Pancreas (tissue), 10 donors: Measurements from ENCODE around the gene SLC4A7. TPM values are rescaled to one million over a fixed set of nuclear protein-coding genes. Genes with fewer than 3 reads are reported as not detected.

ENCODE experiments used
- ATAC-seq, 4 donors: fragments of 200-7000 bp; cut with Tn5 transposase; one replicate each; pipeline versions ENCODE4 v1.8.0 to v1.9.1; 2020; ENCODE audit warnings: mild to moderate bottlenecking in 4 of 4, moderate library complexity in 4 of 4
- DNase-seq, 6 donors: peaks; one replicate each; pipeline ENCODE4 v3.0.0-alpha.2; 2020
- FAIRE-seq: peaks from 2 replicates; lab custom pipeline; 2012; peaks lifted over from hg19 to GRCh38; lab: Jason Lieb, UNC
- H3K27ac ChIP-seq, 4 donors: fragments of 200-600 bp; sonication (generic); 1 replicate in 3 of 4; 2 replicates in 1 of 4; pipeline versions ENCODE4 v1.5.0 to v1.8.0; 2020
- H3K27me3 ChIP-seq, 4 donors: fragments of 200-600 bp; one replicate each; pipeline ENCODE4 v1.8.0; 2021
- H3K36me3 ChIP-seq, 3 donors: fragments of 200-600 bp; sonication (generic) in 1 of 3; one replicate each; pipeline versions ENCODE4 v1.5.0 to v1.8.0; 2020 to 2021
- H3K4me1 ChIP-seq, 3 donors: fragments of 200-600 bp; one replicate each; pipeline ENCODE4 v1.8.0; 2021
- H3K4me3 ChIP-seq, 4 donors: fragments of 200-600 bp; sonication (generic) in 2 of 4; one replicate each; pipeline versions ENCODE4 v1.5.0 to v1.8.0; 2020 to 2021
- H3K9me3 ChIP-seq, 4 donors: fragments of 200-600 bp; one replicate each; pipeline ENCODE4 v1.8.0; 2021
- WGBS, 2 donors: extraction: QIAGEN DNeasy Blood & Tissue Kit; methylation state at CpG; one replicate each; pipeline ENCODE4 v1.1.7; 2013; 5-methylcytosine and 5-hydroxymethylcytosine counted together
- intact Hi-C, 3 donors: fragments of 100-400 bp; cut with DNase I; formaldehyde crosslinking; loops; one replicate each; pipeline versions ENCODE4 v1.11.1 to v1.14.2; 2022
- polyA plus RNA-seq, 2 donors: library from polyadenylated mRNA; stranded (reverse); fragments of 200-250 nt; gene quantifications; one replicate each; pipeline ENCODE4 v1.2.3, GENCODE V29; 2013
- total RNA-seq, 6 donors: library from RNA; stranded (reverse); fragmentation: NEBNext Ultra II Directional in 4 of 6; extraction: Animal tissue kit (Norgen Biotek cat#: 25700) in 4 of 6; gene quantifications; one replicate each; pipeline versions ENCODE4 v1.2.1 to v1.2.4, GENCODE V29; 2021 to 2023
- TF ChIP-seq, protein P1 (sequence below), 4 donors: fragments of 200-600 bp; sonication (generic) in 3 of 4; IDR thresholded peaks; one replicate each; pipeline versions ENCODE4 v1.5.0 to v1.8.0; 2021; ENCODE audit warnings: antibody characterized with exemption in 4 of 4
- donor health status: healthy with polysubstance abuse.
- donor health status: DM: no; HTN: no; CAD: no; lungs with moderate emphysema.
- donor health status: DM: no; HTN: no; CAD: no.
- donor health status: control.
- donor health status: control.
- donor health status: Bipolar disorder and iron deficiency.
- donor health status: DM: yes; HTN: yes; CAD: no.
- donor health status: DM: no; HTN: no; CAD: no.
- donor health status: DM: no; HTN: no; CAD: no.
- donor health status: DM: yes; HTN: yes; CAD: no.

Gene SLC4A7
- total and polyA plus RNA-seq, 8 donors, result 1.4 to 11.1 (median 3.7) TPM

GRCh38 chr3:27358372-27358771 is 125.8 kb downstream of the SLC4A7 start:
- no peaks in the 10 kb centered on the region for H3K36me3 ChIP-seq
- no peaks in the 10 kb centered on the region for H3K27me3 ChIP-seq
- ATAC-seq (peak in 3 of 4 donors; percentile 9 to 34 (median 21)), FAIRE-seq (no peak), DNase-seq (no peak)
- H3K27ac ChIP-seq, result peak overlapping the region in 1 of 4 donors; percentile 21
- 34 to 36% methylated on average over 3 of the region's 3 CpGs for WGBS, 2 donors
- TF ChIP-seq, protein P1, sequence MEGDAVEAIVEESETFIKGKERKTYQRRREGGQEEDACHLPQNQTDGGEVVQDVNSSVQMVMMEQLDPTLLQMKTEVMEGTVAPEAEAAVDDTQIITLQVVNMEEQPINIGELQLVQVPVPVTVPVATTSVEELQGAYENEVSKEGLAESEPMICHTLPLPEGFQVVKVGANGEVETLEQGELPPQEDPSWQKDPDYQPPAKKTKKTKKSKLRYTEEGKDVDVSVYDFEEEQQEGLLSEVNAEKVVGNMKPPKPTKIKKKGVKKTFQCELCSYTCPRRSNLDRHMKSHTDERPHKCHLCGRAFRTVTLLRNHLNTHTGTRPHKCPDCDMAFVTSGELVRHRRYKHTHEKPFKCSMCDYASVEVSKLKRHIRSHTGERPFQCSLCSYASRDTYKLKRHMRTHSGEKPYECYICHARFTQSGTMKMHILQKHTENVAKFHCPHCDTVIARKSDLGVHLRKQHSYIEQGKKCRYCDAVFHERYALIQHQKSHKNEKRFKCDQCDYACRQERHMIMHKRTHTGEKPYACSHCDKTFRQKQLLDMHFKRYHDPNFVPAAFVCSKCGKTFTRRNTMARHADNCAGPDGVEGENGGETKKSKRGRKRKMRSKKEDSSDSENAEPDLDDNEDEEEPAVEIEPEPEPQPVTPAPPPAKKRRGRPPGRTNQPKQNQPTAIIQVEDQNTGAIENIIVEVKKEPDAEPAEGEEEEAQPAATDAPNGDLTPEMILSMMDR (IDR thresholded peaks at IDR 0.05), result no peak
- intact Hi-C loops, result no loop called here
- H3K4me3 ChIP-seq, result no peak overlapping the region
- peaks cover 0 to 16% (median 9%) of the 10 kb centered on the region in 3 donors for H3K4me1 ChIP-seq
- H3K9me3 ChIP-seq, result no peaks in the 10 kb centered on the region

DNA sequence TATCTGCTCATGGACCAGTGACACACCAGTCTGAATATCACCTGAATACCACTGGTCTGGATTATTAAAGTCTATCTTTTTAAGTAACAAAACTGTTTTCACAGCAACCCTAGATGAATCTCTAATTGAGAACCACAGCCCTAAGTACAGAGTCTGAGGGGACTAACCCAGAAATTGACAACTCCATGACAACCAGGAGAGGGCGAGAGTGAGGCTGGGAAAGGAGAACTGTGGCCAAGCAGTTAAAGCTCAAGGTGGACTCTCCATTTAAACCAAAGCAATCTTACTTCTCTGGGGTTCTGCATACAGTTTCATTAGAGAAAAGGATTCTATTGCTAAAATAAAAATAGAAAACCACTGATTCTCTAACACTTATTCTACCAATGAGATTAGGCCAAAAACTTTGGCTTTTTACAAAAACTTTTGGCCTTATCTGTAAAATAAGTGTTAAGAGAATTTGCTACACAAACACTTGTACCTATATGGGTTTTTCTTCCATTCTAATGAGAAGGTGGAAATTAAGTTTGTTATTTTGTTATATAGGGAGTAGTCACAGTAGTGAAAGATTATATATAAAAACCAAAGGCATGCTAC is 126.4 kb downstream of the SLC4A7 start:
- Histone ChIP-seq H3K27ac (no peak overlapping the region), H3K27me3 (no peaks in the 10 kb centered on the region), H3K36me3 (no peaks in the 10 kb centered on the region), H3K4me1 (peaks cover 0 to 16% (median 9%) of the 10 kb centered on the region in 3 donors), H3K4me3 (no peak overlapping the region), H3K9me3 (no peaks in the 10 kb centered on the region)
- TF ChIP-seq, protein P1 (IDR thresholded peaks at IDR 0.05), result peak; percentile 16 to 43 (median 28)
- ATAC-seq (peak; percentile 76 to 93 (median 84)), DNase-seq (peak in 4 of 6 donors; percentile 32 to 55 (median 34)), FAIRE-seq (no peak)
- WGBS, 2 donors, result 23 to 33% methylated on average over 1 of the region's 1 CpG
- intact Hi-C loops, result no loop called here

DNA sequence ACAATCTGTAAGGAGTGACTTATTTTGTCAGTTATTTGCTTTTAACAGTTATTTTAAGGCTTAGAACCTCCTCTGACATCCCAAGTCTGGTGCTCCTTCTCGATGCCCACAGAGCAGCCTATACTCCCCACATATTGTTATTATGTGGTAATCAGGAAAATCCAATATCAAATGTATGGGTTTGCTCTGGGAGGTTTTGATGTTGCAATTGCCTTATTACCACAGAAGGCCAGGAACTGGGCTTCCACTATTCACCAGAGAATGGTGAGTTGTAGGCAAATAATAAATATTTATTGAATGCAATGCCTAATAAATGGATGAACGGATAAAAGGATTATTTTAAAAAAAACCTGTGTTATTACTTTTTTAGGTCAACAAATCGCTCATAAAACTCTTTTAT is 127.2 kb downstream of the SLC4A7 start:
- ATAC-seq (no peak), FAIRE-seq (no peak), DNase-seq (no peak)
- no peak overlapping the region for H3K4me3 ChIP-seq
- H3K27ac ChIP-seq, result no peak overlapping the region
- no peaks in the 10 kb centered on the region for H3K36me3 ChIP-seq
- peaks cover 0 to 16% (median 9%) of the 10 kb centered on the region in 3 donors for H3K4me1 ChIP-seq
- 67 to 73% methylated on average over 3 of the region's 3 CpGs for WGBS, 2 donors
- H3K27me3 ChIP-seq, result no peaks in the 10 kb centered on the region
- TF ChIP-seq, protein P1 (IDR thresholded peaks at IDR 0.05), result no peak
- no peaks in the 10 kb centered on the region for H3K9me3 ChIP-seq
- intact Hi-C loops, result no loop called here

DNA sequence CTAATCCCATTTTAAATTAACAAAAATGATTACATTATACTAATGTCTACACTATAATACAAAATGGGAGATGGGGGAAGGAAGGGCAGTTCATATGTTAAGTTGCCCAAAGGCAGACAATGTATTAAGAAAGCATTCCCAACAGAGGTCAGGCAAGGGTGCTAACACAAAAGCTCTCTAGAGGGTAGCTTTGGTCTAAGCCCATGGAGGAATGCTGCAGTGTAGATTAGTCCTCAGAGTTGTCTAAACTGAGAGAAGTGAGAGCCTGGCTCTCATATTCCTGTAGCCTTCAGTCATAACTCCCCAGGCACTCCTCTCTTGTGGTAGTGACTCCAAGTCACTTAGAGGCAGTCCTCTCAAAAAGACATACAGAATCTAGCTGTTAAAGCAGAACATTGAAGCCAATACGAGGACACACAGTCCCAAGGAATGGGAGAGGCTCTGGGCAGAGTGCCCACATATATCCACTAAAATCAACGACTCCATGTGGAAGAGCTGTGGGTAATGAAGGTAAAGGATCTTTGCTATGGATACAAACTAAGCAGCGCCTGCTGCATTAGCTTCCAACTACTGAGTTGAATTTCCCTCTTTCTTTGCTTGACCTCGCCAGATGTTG is 129.5 kb downstream of the SLC4A7 start:
- Histone ChIP-seq H3K27ac (no peak overlapping the region), H3K36me3 (no peaks in the 10 kb centered on the region), H3K4me1 (peaks cover 0 to 8% (median 0%) of the 10 kb centered on the region in 3 donors), H3K9me3 (no peaks in the 10 kb centered on the region), H3K27me3 (no peaks in the 10 kb centered on the region), H3K4me3 (no peak overlapping the region)
- FAIRE-seq, result no peak
- ATAC-seq, result no peak
- DNase-seq, result no peak
- 69 to 80% methylated on average over 4 of the region's 4 CpGs for WGBS, 2 donors
- intact Hi-C loops, result no loop called here
- TF ChIP-seq, protein P1 (IDR thresholded peaks at IDR 0.05), result no peak

DNA sequence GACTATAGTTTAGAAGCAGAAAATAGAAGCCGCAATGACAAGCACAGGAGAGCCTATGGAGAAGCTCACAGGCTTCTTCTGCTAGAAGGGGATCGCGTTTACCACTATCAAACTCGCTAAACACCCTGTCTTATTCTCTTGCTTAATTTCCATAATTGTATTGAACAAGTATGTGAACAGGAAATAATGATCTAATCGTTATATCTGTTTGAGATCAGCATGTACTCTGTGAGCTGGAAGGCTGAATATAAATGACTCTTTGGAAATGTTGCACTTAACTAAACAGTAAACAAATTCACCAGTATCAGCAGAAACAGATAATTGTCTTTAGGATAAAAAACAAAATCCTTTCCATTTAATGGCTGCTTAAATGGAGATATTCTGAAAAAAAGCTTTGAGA is 130.0 kb downstream of the SLC4A7 start:
- DNase-seq, result no peak
- ATAC-seq, result no peak
- intact Hi-C loops, result no loop called here
- H3K27ac ChIP-seq, result no peak overlapping the region
- no peak overlapping the region for H3K4me3 ChIP-seq
- TF ChIP-seq, protein P1 (IDR thresholded peaks at IDR 0.05), result no peak
- peaks cover 0 to 2% (median 0%) of the 10 kb centered on the region in 3 donors for H3K4me1 ChIP-seq
- WGBS, 2 donors, result 44 to 53% methylated on average over 5 of the region's 5 CpGs
- H3K27me3 ChIP-seq, result no peaks in the 10 kb centered on the region
- FAIRE-seq, result no peak
- H3K9me3 ChIP-seq, result no peaks in the 10 kb centered on the region
- no peaks in the 10 kb centered on the region for H3K36me3 ChIP-seq
